ENCODE measurements around the gene TATDN3.
A peak's percentile ranks its signal among the peaks of the same experiment; 100 is the strongest.

Gene TATDN3

DNA sequence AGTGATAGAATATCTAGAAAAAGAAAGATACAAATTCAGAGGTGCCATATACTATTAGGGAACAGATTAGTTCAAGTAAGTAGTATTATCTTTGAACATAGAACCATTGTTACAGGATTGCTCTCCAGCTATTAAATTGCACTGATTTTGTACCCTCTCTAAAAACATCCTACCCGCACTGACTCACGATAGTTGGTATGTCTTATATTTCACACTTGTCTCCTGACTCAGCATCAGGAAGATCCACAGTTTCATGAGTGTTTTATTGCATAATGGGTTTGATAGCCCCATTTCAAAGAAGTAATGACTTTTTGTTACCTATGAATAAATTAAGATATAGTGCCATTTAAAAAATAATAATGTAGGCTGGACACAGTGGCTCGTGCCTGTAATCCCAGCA is 6.0 kb downstream of the TATDN3 start:
- no peak for TF ChIP-seq EZH2phosphoT487 (IDR thresholded peaks at IDR 0.05; ENCODE audit: low read depth)
- TF ChIP-seq, protein P1, sequence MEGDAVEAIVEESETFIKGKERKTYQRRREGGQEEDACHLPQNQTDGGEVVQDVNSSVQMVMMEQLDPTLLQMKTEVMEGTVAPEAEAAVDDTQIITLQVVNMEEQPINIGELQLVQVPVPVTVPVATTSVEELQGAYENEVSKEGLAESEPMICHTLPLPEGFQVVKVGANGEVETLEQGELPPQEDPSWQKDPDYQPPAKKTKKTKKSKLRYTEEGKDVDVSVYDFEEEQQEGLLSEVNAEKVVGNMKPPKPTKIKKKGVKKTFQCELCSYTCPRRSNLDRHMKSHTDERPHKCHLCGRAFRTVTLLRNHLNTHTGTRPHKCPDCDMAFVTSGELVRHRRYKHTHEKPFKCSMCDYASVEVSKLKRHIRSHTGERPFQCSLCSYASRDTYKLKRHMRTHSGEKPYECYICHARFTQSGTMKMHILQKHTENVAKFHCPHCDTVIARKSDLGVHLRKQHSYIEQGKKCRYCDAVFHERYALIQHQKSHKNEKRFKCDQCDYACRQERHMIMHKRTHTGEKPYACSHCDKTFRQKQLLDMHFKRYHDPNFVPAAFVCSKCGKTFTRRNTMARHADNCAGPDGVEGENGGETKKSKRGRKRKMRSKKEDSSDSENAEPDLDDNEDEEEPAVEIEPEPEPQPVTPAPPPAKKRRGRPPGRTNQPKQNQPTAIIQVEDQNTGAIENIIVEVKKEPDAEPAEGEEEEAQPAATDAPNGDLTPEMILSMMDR (IDR thresholded peaks at IDR 0.05; ENCODE audit: low read depth, low read length): no peak
- H3K4me3 ChIP-seq (ENCODE audit: low read length): no peak overlapping the region
- H3K9me3 ChIP-seq (ENCODE audit: insufficient read depth, low read length): peaks cover 4% of the 10 kb centered on the region; the same call in 1 of the 2 replicates
- peaks cover 11% of the 10 kb centered on the region for H3K79me2 ChIP-seq (ENCODE audit: low read length)
- no peak overlapping the region for H3K4me2 ChIP-seq (ENCODE audit: low read length)
- no peak overlapping the region for H2AFZ ChIP-seq (ENCODE audit: low read depth, low read length)
- no peak overlapping the region for H3K27ac ChIP-seq (ENCODE audit: low read length)
- H4K20me1 ChIP-seq (ENCODE audit: insufficient read depth, low read length): no peaks in the 10 kb centered on the region
- H3K4me1 ChIP-seq (ENCODE audit: low read length): peaks cover 47% of the 10 kb centered on the region
- no peak overlapping the region for H3K9ac ChIP-seq (ENCODE audit: low read length)
- peaks cover 61% of the 10 kb centered on the region for H3K36me3 ChIP-seq (replicated peaks; ENCODE audit: low read depth, low read length)
- no peaks in the 10 kb centered on the region for H3K27me3 ChIP-seq (ENCODE audit: low read depth, low read length)

DNA sequence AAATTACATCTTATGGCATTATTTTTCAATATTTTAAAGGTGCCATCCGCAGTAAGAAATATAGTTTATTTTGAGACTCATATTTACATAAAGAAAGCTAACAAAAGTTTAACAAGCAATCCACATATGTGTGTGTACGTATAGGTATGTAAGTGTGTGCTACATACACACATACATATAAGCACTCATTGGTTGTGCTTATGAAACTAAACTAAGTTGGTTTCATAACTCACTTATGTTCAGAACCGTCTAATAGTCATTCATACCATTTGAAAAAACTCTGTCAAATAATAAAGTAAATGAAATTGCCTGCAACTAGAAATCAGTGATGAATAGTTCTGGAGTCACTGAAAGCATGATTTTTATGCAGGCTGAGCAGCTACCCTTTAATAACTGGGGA is 14.1 kb downstream of the TATDN3 start:
- no peak overlapping the region for H3K4me3 ChIP-seq (ENCODE audit: low read length)
- H3K79me2 ChIP-seq (ENCODE audit: low read length): no peaks in the 10 kb centered on the region
- H3K4me1 ChIP-seq (ENCODE audit: low read length): 0 out of 2 replicates have a peak, but pooled peaks cover 4% of the 10 kb centered on the region
- no peak overlapping the region for H3K9ac ChIP-seq (ENCODE audit: low read length)
- no peaks in the 10 kb centered on the region for H3K9me3 ChIP-seq (ENCODE audit: insufficient read depth, low read length)
- no peaks in the 10 kb centered on the region for H4K20me1 ChIP-seq (ENCODE audit: insufficient read depth, low read length)
- no peaks in the 10 kb centered on the region for H3K27me3 ChIP-seq (ENCODE audit: low read depth, low read length)
- TF ChIP-seq, protein P1 (IDR thresholded peaks at IDR 0.05; ENCODE audit: low read depth, low read length): no peak
- TF ChIP-seq EZH2phosphoT487 (IDR thresholded peaks at IDR 0.05; ENCODE audit: low read depth): no peak
- H2AFZ ChIP-seq (ENCODE audit: low read depth, low read length): no peak overlapping the region
- peaks cover 42% of the 10 kb centered on the region for H3K36me3 ChIP-seq (replicated peaks; ENCODE audit: low read depth, low read length)
- H3K27ac ChIP-seq (ENCODE audit: low read length): no peak overlapping the region
- H3K4me2 ChIP-seq (ENCODE audit: low read length): no peak overlapping the region

DNA sequence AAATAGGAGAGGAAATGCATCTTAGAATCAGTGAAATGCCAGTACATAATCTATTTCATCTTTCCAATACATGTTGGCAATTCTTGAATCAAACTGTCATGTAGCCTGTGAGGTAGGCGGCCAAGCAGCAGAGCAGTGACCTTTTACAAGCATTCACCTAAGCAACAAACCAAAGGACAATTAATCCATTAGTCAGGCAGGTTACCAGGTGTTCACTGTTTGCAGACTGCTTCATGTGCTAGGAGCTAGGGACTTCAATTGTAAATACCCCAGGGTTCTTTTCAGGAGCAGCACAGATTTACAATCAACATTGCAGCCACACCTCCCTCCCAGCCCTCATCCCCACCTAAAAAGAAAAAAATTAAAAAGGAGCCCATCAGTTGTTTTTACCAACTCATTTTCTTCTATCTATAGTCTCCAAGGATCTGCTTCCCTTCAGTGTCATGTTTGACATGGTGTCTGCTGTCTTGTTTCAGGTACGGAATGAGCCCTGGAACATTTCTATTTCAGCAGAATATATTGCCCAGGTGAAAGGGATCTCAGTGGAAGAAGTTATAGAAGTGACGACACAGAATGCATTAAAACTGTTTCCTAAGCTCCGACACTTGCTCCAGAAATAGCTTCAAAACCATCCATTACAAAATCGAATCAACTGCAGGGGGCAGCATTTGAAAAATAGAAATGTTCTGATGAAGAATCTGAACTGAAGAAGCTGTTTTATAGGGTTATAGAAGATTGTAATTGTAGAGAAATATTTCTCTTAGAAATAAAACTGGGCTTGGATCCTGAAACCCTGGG is 23.0 kb downstream of the TATDN3 start:
- Histone ChIP-seq H3K4me1 (ENCODE audit: low read length) (peaks cover 12% of the 10 kb centered on the region), H3K27me3 (ENCODE audit: low read depth, low read length) (no peaks in the 10 kb centered on the region), H3K4me2 (ENCODE audit: low read length) (no peak overlapping the region), H2AFZ (ENCODE audit: low read depth, low read length) (no peak overlapping the region), H3K36me3 (replicated peaks; ENCODE audit: low read depth, low read length) (peaks cover 4% of the 10 kb centered on the region), H3K9me3 (ENCODE audit: insufficient read depth, low read length) (no peaks in the 10 kb centered on the region), H3K9ac (ENCODE audit: low read length) (no peak overlapping the region), H3K4me3 (ENCODE audit: low read length) (no peak overlapping the region), H3K27ac (ENCODE audit: low read length) (no peak overlapping the region), H4K20me1 (ENCODE audit: insufficient read depth, low read length) (no peaks in the 10 kb centered on the region), H3K79me2 (ENCODE audit: low read length) (no peaks in the 10 kb centered on the region)
- TF ChIP-seq, protein P1 (IDR thresholded peaks at IDR 0.05; ENCODE audit: low read depth, low read length): peak; percentile 86
- TF ChIP-seq EZH2phosphoT487 (IDR thresholded peaks at IDR 0.05; ENCODE audit: low read depth): no peak

DNA sequence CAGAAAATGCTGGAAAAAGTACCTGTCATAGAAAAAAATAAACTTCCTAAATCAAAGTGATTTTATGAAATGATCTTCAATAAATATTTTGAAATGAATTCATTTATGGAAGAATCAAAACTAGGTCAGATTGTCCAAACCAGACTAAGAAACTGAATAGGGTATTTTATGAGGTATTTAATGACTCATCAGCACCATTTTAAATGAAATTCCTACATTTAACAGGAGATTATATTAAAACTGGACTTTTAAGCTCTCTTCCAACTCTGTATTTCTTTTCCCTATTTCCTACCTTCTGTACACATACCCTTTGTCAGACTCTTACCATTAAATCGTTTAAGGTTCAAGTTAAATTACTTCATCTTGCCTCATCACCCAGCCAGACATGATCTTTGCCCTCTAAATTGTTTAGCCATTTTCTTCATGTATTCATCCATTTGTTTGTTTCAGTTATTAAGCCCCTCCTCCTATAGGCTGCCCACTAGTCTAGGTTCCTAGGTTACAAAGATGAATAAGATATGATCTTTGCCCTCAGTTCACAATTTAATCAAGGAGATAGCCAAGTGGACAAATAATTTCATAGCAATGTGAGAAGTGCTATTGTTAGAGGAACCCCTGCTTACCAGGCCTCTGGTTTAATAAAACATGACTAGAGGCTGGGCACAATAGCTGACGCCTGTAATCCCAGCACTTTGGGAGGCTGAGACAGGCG is 25.0 kb downstream of the TATDN3 start:
- H3K27ac ChIP-seq (ENCODE audit: low read length): no peak overlapping the region
- no peak overlapping the region for H3K4me3 ChIP-seq (ENCODE audit: low read length)
- H3K9ac ChIP-seq (ENCODE audit: low read length): no peak overlapping the region
- H4K20me1 ChIP-seq (ENCODE audit: insufficient read depth, low read length): no peaks in the 10 kb centered on the region
- H3K36me3 ChIP-seq (replicated peaks; ENCODE audit: low read depth, low read length): peaks cover 4% of the 10 kb centered on the region
- H3K4me2 ChIP-seq (ENCODE audit: low read length): no peak overlapping the region
- no peak for TF ChIP-seq EZH2phosphoT487 (IDR thresholded peaks at IDR 0.05; ENCODE audit: low read depth)
- TF ChIP-seq, protein P1 (IDR thresholded peaks at IDR 0.05; ENCODE audit: low read depth, low read length): no peak
- no peaks in the 10 kb centered on the region for H3K79me2 ChIP-seq (ENCODE audit: low read length)
- no peaks in the 10 kb centered on the region for H3K9me3 ChIP-seq (ENCODE audit: insufficient read depth, low read length)
- no peak overlapping the region for H2AFZ ChIP-seq (ENCODE audit: low read depth, low read length)
- H3K27me3 ChIP-seq (ENCODE audit: low read depth, low read length): no peaks in the 10 kb centered on the region
- H3K4me1 ChIP-seq (ENCODE audit: low read length): peaks cover 28% of the 10 kb centered on the region
